ENCODE data around the gene KRTAP19-1. TPM values are rescaled to one million over a fixed set of nuclear protein-coding genes. Genes with fewer than 3 reads are reported as not detected.

KRTAP19-1 gene
- total RNA-seq, 2 donors from 2014 or later: not detected

- intact Hi-C loops (cut with DNase I): no loop called here
- Histone ChIP-seq H3K9ac (ENCODE audit: low read depth in 2 of 2, low read length in 2 of 2) (no peak within 1 kb of the TSS), H3K4me1 (no peaks in the 10 kb centered on the region), H3K27me3 (no peaks in the 10 kb centered on the region), H3K36me3 (no peaks in the 10 kb centered on the region), H3K9me3 (no peaks in the 10 kb centered on the region), H3K4me3 (no peak within 1 kb of the TSS), H3K27ac (no peak within 1 kb of the TSS)
- no peak for TF ChIP-seq CTCF (IDR thresholded peaks at IDR 0.05)
- no peak for DNase-seq
These were observed 50.0 kb downstream of the KRTAP19-1 start, which contains the start of gene KRTAP13-4 for GRCh38 chr21:30430170-30430655. Gene KRTAP13-4, plus strand, starts transcription at chr21:30430220. Its CDS starts 56 bp downstream, at chr21:30430276.

Other genes with a start within 250 kb of the KRTAP19-1 start
- gene KRTAP24-1, start 197.4 kb downstream of the KRTAP19-1 start, total RNA-seq: not detected
- gene KRTAP25-1, start 190.9 kb downstream of the KRTAP19-1 start, total RNA-seq: not detected
- not detected for gene KRTAP26-1, start 160.1 kb downstream of the KRTAP19-1 start, total RNA-seq
- not detected for gene KRTAP27-1, start 142.7 kb downstream of the KRTAP19-1 start, total RNA-seq
- not detected for gene KRTAP23-1, start 131.8 kb downstream of the KRTAP19-1 start, total RNA-seq
- 1 to 10 TPM; 2.3 to 6.0 TPM for gene KRTAP13-2, start 108.1 kb downstream of the KRTAP19-1 start, total RNA-seq
- not detected for gene KRTAP13-1, start 84.3 kb downstream of the KRTAP19-1 start, total RNA-seq
- gene KRTAP13-3, start 54.4 kb downstream of the KRTAP19-1 start, total RNA-seq: not detected
- gene KRTAP13-4, start 50.1 kb downstream of the KRTAP19-1 start, total RNA-seq: not detected
- not detected for gene KRTAP15-1, start 40.1 kb downstream of the KRTAP19-1 start, total RNA-seq
- gene KRTAP19-2, start 7.1 kb upstream of the KRTAP19-1 start, total RNA-seq: not detected
- gene KRTAP19-3, start 11.6 kb upstream of the KRTAP19-1 start, total RNA-seq: not detected
- gene KRTAP19-4, start 16.8 kb upstream of the KRTAP19-1 start, total RNA-seq: not detected
- not detected for gene KRTAP19-5, start 21.8 kb upstream of the KRTAP19-1 start, total RNA-seq
- not detected for gene KRTAP19-6, start 61.5 kb upstream of the KRTAP19-1 start, total RNA-seq
- gene KRTAP19-7, start 80.9 kb upstream of the KRTAP19-1 start, total RNA-seq: not detected
- not detected for gene KRTAP22-2, start 110.0 kb upstream of the KRTAP19-1 start, total RNA-seq
- not detected for gene KRTAP6-3, start 112.1 kb upstream of the KRTAP19-1 start, total RNA-seq
- gene KRTAP6-2, start 118.5 kb upstream of the KRTAP19-1 start, total RNA-seq: not detected
- not detected for gene KRTAP22-1, start 120.7 kb upstream of the KRTAP19-1 start, total RNA-seq
- gene KRTAP6-1, start 133.6 kb upstream of the KRTAP19-1 start, total RNA-seq: not detected
- gene KRTAP20-1, start 136.1 kb upstream of the KRTAP19-1 start, total RNA-seq: not detected
- not detected for gene KRTAP20-4, start 140.3 kb upstream of the KRTAP19-1 start, total RNA-seq
- not detected for gene KRTAP20-2, start 154.8 kb upstream of the KRTAP19-1 start, total RNA-seq
- not detected for gene KRTAP20-3, start 162.5 kb upstream of the KRTAP19-1 start, total RNA-seq
- not detected for gene KRTAP21-3, start 238.4 kb upstream of the KRTAP19-1 start, total RNA-seq

Data from colonic mucosa (tissue), 4 donors.